Measurements from ENCODE around the gene RPS24.

- TF ChIP-seq GATA3 (IDR thresholded peaks at IDR 0.05; ENCODE audit: low read depth, low read length), result no peak
- TF ChIP-seq GATA2 (IDR thresholded peaks at IDR 0.05; ENCODE audit: low read depth, low read length), result no peak
Observed at GRCh38 chr10:78072504-78072903, 38.8 kb downstream of the RPS24 start.

All from SH-SY5Y (cell line).